ENCODE data around the gene C19orf85.
"Not testable (repeated sequence)": the region's sequence is repeated elsewhere in the genome, so short reads cannot be mapped to it uniquely, and the experiment has no call there.

The C19orf85 gene

GRCh38 chr19:55464662-55465054 is at the start of gene C19orf85:
C19orf85 (minus strand) TSS chr19:55464751; CDS start chr19:55464554, 197 bp downstream.
- DNase-seq (ENCODE audit: low spot score): no peak

DNA sequence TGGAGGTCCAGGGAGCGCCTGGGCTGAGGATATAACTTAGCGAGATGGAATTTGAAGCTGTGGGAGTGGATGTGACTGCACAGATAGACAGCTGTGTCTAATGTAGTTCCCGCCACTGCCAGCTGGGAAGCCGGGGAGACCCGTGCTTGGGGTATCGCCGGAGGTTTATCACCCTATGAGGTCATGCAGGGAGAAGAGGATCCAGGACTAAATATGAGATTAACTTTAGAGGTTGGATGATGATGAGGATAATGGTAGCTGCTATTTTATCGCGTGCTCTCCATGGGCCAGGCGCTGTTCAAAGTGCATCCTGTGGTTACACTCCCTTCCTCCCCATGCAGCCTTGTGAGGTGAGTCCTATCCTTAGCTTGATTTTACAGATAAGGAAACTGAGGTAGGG is 43.6 kb upstream of the C19orf85 start:
- no peak for DNase-seq (ENCODE audit: low spot score)

DNA sequence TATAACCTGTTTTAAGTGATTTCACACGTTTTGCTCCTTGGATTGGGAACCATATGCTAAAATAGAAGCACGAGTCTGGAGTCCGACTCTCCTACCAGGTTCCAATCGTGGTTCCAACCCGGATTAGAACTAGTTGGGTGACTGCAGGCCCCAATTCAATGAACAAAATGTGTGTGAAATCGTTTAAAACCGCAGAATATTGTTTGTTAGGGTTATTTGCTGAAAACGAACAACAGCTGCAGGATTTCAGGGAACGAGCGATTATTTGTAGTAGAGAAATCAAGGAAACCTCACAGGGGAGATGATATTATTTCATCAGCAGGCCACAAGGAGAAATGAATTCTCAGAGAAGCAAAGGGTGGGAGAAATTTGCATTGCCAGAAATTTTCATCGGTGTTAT is 40.4 kb upstream of the C19orf85 start:
- no peak for DNase-seq (ENCODE audit: low spot score)

DNA sequence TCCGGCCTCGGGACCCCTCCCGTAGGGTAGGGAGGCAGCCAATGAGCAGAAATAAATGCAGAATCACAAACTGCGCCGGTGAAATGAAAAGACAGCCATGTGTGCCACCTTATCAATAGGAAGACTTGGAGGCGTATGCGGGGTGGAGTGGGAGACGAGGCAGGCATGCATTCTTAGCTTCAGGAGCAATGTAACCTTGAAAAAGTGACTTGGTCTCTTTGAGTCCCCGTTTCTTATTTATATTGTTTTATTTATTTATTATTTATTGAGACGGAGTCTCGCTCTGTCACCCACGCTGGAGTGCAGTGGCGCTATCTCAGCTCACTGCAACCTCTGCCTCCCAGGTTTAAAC is 39.7 kb upstream of the C19orf85 start:
- no peak for DNase-seq (ENCODE audit: low spot score)

DNA sequence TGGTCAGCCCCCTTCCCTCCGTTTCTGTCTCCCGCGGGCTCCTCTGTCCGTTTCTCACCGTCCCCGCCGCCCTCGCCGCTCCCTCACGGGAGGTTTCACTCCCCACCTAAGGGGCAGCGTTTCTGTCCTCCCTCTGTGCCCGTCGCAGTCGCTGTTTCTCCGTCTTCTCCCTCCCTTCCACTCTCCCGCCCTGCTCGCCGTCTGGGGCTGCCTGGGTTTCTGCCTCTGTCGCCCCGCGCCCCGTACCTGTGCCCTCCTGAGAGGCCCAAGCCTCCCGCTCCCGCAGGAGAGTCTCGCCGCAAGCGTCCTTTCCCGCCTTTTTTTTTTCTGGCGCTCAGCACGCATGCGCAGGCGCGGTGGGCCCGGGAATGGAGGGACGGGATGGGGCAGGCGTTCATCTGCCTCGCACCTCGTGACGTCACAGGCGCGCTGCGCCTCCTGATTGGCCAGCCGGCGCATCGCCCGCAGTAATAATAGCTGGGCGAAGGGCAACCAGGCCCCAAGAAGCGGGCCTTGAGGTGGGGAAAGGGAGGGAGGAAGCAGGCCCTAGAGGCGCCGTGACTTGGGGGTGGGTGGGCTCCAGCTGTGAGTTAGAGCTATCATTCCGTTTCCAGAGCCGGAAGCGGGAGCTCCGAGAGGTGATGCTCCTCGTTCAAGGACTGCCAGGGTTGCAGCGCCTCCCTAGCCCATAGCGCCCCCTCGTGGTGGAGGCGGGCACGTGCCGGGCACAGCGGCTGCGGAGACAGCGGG is 39.1 kb upstream of the C19orf85 start:
- peak; percentile 91 for DNase-seq (ENCODE audit: low spot score)

DNA sequence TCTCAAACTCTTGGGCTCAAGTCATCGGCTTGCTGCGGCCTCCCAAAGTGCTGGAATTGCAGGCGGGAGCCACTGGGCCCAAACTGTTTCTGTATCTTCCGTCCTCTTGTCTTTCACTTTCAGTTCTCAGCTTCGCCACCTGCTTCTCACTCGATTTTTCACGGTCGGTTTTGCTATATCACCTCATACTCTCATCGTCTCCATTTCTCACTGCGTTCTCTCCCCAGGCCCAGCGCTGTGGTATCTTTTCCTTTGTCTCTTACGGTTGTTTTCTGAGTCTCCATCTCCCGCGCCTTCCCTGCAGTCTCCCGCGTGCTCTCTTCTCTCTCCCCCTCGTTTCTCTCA is 38.6 kb upstream of the C19orf85 start:
- DNase-seq (ENCODE audit: low spot score): no peak

DNA sequence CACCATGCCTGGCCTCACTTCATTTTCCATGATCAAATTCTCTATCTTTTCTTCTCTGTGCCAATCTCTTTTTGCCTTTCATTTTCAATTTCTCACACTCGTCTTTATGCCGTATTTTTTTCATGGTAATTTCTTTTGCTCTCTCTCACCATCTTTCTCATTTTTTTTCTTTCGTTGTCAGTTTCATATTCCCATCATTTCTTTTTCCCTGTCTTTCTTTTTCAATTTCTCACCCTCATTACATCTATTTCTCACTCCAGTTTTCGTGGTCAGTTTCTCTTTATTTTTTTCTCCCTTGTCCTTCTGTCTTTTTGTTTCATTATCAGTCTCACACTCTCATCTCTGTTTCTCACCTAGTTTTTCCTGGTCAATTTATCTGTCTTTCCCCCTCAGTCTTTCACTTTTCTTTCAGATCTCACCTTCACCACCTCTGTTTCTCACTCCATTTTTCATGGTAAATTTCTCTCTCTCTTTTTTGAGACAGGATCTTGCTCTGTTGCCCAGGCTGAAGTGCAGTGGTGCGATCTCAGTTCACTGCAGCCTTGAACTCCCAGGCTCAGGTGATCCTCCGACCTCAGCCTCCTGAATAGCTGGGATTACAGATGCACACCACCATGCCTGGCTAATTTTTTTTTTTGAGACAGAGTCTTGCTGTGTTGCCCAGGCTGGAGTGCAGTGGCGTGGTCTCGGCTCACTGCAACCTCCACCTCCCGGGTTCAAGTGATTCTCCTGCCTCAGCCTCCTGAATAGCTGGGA is 37.8 kb upstream of the C19orf85 start:
- no peak for DNase-seq (ENCODE audit: low spot score)

GRCh38 chr19:55500368-55500952 is 35.9 kb upstream of the C19orf85 start:
- DNase-seq (ENCODE audit: low spot score): no peak

DNA sequence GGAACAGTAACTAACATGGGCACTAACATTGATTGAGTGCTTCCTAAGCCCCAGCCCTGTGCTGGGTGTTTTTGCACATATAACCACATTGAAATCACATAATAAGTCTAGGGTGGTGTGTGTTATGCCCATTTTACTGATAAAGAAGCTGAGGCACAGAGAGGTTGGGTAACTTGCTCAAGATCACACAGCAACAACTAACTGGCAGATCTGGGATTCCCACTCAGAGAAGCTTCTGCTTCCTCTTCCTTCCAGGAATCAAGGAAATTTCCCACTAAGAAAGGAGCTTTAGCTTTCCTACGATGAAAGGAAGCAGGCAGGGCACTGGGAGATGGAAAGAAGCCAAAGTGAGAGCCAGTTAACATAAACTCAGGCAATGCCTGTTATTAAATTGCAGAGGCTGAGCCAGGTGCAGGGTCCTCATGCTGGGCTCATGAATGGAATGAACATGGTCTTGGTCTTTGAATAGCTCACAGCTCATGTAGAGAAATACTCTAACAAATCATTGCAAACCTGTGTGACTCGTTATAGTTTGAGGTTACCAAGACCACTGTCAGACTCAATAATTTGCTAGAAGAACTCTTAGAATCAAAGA is 33.8 kb upstream of the C19orf85 start:
- no peak for DNase-seq (ENCODE audit: low spot score)

DNA sequence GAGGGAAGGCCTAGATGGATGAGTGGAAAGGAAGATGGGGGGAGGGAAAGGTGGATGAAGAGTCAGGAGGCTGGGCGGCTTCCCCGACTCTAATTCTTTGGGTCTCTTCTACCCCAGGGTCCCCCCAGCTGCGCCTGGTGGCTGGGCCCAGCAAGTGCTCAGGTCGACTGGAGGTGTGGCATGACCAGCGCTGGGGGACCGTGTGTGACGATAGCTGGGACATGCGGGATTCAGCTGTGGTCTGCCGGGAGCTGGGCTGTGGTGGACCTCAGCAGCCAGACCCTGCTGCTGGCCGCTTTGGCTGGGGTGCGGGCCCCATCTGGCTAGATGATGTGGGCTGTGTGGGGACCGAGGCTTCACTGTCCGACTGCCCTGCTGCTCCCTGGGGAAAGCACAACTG is 33.2 kb upstream of the C19orf85 start:
- DNase-seq (ENCODE audit: low spot score): no peak

GRCh38 chr19:55496820-55497219 is 32.3 kb upstream of the C19orf85 start:
- DNase-seq (ENCODE audit: low spot score): not testable (repeated sequence)

GRCh38 chr19:55495646-55496349 is 31.2 kb upstream of the C19orf85 start:
- DNase-seq (ENCODE audit: low spot score): no peak

DNA sequence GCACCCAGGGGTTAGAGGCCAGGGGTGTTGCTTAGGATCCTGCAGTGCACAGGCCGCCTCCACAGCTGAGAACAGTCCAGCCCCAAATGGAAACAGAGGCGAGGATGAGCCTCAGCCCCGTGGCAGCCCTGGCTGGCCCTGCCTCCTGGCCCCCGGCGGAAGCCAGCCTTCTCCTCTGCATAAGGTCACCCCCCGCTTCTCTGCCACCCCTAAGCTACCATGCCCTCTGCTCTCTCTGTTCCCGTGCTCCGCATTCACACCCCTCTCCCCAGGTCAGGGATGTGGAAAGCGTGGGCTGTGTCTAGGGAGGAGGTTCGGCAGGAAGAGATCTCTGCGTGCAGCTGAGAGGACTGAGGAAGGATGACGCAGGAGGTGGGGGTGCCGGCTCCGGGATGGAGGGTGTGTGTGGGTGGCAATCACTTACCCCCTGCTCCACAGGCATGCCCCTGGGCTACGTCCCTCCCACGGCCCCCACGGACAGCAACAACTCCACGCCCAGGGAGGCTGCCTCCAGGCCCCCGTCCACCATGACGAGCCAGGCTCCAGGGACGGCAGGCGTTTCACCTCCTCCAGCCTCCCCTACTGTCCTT is 29.7 kb upstream of the C19orf85 start:
- DNase-seq (ENCODE audit: low spot score): no peak

GRCh38 chr19:55493645-55494171 is 29.2 kb upstream of the C19orf85 start:
- DNase-seq (ENCODE audit: low spot score): no peak

- no peak for DNase-seq (ENCODE audit: low spot score)
Observed at GRCh38 chr19:55493052-55493644, 28.6 kb upstream of the C19orf85 start.

GRCh38 chr19:55492362-55492944 is 27.9 kb upstream of the C19orf85 start:
- no peak for DNase-seq (ENCODE audit: low spot score)

DNA sequence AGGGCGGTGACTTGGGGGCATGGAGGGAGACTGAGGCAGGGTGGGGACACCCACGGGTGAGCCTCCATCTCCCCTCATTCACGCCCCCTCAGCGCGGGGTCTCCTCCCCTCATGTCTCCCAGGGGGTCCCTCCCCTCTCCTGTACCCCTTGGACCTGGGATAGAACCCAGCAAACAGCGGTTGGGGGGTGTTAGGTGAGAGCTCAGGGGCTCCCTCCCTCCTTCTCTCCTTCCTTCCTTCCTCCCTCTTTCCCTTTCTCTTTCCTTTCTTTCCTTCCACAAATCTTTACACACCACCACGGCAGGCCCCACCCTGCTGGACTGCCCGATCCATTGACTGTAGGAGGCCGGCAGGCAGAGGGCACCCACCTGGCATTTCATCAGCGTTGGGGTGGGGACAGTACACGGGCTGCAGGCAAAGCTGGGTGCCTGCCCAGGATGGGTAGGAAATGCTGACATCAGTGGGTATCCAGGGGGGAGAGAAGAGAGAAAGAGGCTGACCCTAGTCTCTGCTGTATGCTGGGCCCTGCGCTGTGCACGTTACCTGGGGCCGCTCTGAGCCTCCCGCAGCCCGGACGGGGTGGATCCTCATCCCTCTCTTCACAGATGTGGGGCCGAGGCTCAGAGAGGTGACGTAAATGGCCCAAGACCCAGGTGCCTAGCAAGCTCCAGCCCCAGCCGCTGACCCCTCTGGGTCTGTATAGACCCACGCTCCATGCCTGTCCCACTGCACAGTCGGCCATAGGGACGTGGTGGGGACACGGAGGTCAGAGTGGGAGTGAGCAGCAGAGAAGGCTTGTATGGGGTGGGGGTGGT is 27.2 kb upstream of the C19orf85 start:
- DNase-seq (ENCODE audit: low spot score): no peak

- no peak for DNase-seq (ENCODE audit: low spot score)
Observed at GRCh38 chr19:55490478-55491432, 26.2 kb upstream of the C19orf85 start.
